A673 (cell line): ENCODE measurements around the gene ZBTB7B.

Experiments used
- EZH2 ChIP-seq: fragments of 200-600 bp; sonication (generic); IDR thresholded peaks from 2 replicates; pipeline ENCODE4 v1.6.1; 2017; ENCODE audit warnings: borderline replicate concordance, low read depth, mild to moderate bottlenecking, mixed read lengths, antibody characterized with exemption, low read length; ENCODE audit not compliant: poor library complexity, severe bottlenecking
- TF ChIP-seq, protein P1 (sequence below): fragments of 300-800, 200-600 bp; sonication (generic); conservative IDR thresholded peaks from 2 replicates; pipeline ENCODE4 v1.5.1; 2017; ENCODE audit warnings: low read depth, mild to moderate bottlenecking, antibody characterized with exemption, low read length, moderate library complexity, mixed read lengths

GRCh38 chr1:155010211-155010918, 7.8 kb downstream of the ZBTB7B start:
- TF ChIP-seq, protein P1, sequence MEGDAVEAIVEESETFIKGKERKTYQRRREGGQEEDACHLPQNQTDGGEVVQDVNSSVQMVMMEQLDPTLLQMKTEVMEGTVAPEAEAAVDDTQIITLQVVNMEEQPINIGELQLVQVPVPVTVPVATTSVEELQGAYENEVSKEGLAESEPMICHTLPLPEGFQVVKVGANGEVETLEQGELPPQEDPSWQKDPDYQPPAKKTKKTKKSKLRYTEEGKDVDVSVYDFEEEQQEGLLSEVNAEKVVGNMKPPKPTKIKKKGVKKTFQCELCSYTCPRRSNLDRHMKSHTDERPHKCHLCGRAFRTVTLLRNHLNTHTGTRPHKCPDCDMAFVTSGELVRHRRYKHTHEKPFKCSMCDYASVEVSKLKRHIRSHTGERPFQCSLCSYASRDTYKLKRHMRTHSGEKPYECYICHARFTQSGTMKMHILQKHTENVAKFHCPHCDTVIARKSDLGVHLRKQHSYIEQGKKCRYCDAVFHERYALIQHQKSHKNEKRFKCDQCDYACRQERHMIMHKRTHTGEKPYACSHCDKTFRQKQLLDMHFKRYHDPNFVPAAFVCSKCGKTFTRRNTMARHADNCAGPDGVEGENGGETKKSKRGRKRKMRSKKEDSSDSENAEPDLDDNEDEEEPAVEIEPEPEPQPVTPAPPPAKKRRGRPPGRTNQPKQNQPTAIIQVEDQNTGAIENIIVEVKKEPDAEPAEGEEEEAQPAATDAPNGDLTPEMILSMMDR, result no peak
- no peak for TF ChIP-seq EZH2
